ENCODE data around the gene PAK2.
A peak's percentile ranks its signal among the peaks of the same experiment; 100 is the strongest.
"Not testable (repeated sequence)": the region's sequence is repeated elsewhere in the genome, so short reads cannot be mapped to it uniquely, and the experiment has no call there.

The PAK2 gene

GRCh38 chr3:196813903-196814302 is 74.2 kb downstream of the PAK2 start:
- Mint-ChIP-seq H3K27me3 (no peaks in the 10 kb centered on the region), H3K4me1 (no peaks in the 10 kb centered on the region), H3K27ac (no peak overlapping the region), H3K9me3 (peaks cover 1% of the 10 kb centered on the region), H3K36me3 (peaks cover 22% of the 10 kb centered on the region), H3K4me3 (no peak overlapping the region)
- ATAC-seq (ENCODE audit: low read depth) (no peak), DNase-seq (ENCODE audit: low spot score in 2 of 2) (no peak)

GRCh38 chr3:196821806-196822355 is 82.2 kb downstream of the PAK2 start:
- no peak overlapping the region for H3K27ac Mint-ChIP-seq
- DNase-seq (ENCODE audit: low spot score in 2 of 2) (no peak), ATAC-seq (ENCODE audit: low read depth) (no peak)
- no peaks in the 10 kb centered on the region for H3K27me3 Mint-ChIP-seq
- H3K9me3 Mint-ChIP-seq: no peaks in the 10 kb centered on the region
- H3K4me1 Mint-ChIP-seq: no peaks in the 10 kb centered on the region
- no peak overlapping the region for H3K4me3 Mint-ChIP-seq
- peaks cover 27% of the 10 kb centered on the region for H3K36me3 Mint-ChIP-seq

- H3K4me3 Mint-ChIP-seq; H3K4me1 Mint-ChIP-seq; H3K9me3 Mint-ChIP-seq; DNase-seq (ENCODE audit: low spot score in 2 of 2); ATAC-seq (ENCODE audit: low read depth); H3K36me3 Mint-ChIP-seq; H3K27me3 Mint-ChIP-seq: not testable (repeated sequence)
- H3K27ac Mint-ChIP-seq: peak overlapping the region; percentile 72
These were observed 90.0 kb downstream of the PAK2 start for GRCh38 chr3:196829651-196830050.

- DNase-seq (ENCODE audit: low spot score in 2 of 2): no peak
- no peaks in the 10 kb centered on the region for H3K27me3 Mint-ChIP-seq
- peaks cover 5% of the 10 kb centered on the region for H3K4me1 Mint-ChIP-seq
- H3K27ac Mint-ChIP-seq: no peak overlapping the region
- H3K9me3 Mint-ChIP-seq: no peaks in the 10 kb centered on the region
- no peaks in the 10 kb centered on the region for H3K36me3 Mint-ChIP-seq
- no peak for ATAC-seq (ENCODE audit: low read depth)
- H3K4me3 Mint-ChIP-seq: no peak overlapping the region
These were observed 95.4 kb downstream of the PAK2 start for GRCh38 chr3:196835086-196835485.

- H3K36me3 Mint-ChIP-seq; H3K27ac Mint-ChIP-seq; ATAC-seq (ENCODE audit: low read depth); H3K4me1 Mint-ChIP-seq; H3K27me3 Mint-ChIP-seq; DNase-seq (ENCODE audit: low spot score in 2 of 2); H3K4me3 Mint-ChIP-seq; H3K9me3 Mint-ChIP-seq: not testable (repeated sequence)
These were observed 97.0 kb downstream of the PAK2 start for GRCh38 chr3:196836626-196837025.

GRCh38 chr3:196837819-196838420 is 98.3 kb downstream of the PAK2 start:
- no peak overlapping the region for H3K4me3 Mint-ChIP-seq
- no peaks in the 10 kb centered on the region for H3K9me3 Mint-ChIP-seq
- no peaks in the 10 kb centered on the region for H3K27me3 Mint-ChIP-seq
- DNase-seq (ENCODE audit: low spot score in 2 of 2) (peak; percentile 64 to 74), ATAC-seq (ENCODE audit: low read depth) (peak; percentile 98)
- H3K4me1 Mint-ChIP-seq: peaks cover 5% of the 10 kb centered on the region
- no peaks in the 10 kb centered on the region for H3K36me3 Mint-ChIP-seq
- H3K27ac Mint-ChIP-seq: no peak overlapping the region

- not testable (repeated sequence) for ATAC-seq (ENCODE audit: low read depth); H3K4me1 Mint-ChIP-seq; H3K4me3 Mint-ChIP-seq; H3K27me3 Mint-ChIP-seq; H3K9me3 Mint-ChIP-seq; DNase-seq (ENCODE audit: low spot score in 2 of 2); H3K36me3 Mint-ChIP-seq; H3K27ac Mint-ChIP-seq
These were observed 99.7 kb downstream of the PAK2 start for GRCh38 chr3:196839351-196839750.

- Mint-ChIP-seq H3K27me3 (no peaks in the 10 kb centered on the region), H3K4me3 (no peak overlapping the region), H3K4me1 (no peaks in the 10 kb centered on the region), H3K36me3 (no peaks in the 10 kb centered on the region), H3K27ac (no peak overlapping the region), H3K9me3 (no peaks in the 10 kb centered on the region)
- DNase-seq (ENCODE audit: low spot score in 2 of 2) (no peak), ATAC-seq (ENCODE audit: low read depth) (no peak)
These were observed 103.1 kb downstream of the PAK2 start for GRCh38 chr3:196842567-196843434.

GRCh38 chr3:196843435-196844110 is 103.9 kb downstream of the PAK2 start:
- Mint-ChIP-seq H3K27me3 (no peaks in the 10 kb centered on the region), H3K36me3 (no peaks in the 10 kb centered on the region), H3K27ac (no peak overlapping the region), H3K4me3 (no peak overlapping the region), H3K9me3 (no peaks in the 10 kb centered on the region), H3K4me1 (no peaks in the 10 kb centered on the region)
- DNase-seq (ENCODE audit: low spot score in 2 of 2): no peak
- no peak for ATAC-seq (ENCODE audit: low read depth)

GRCh38 chr3:196844235-196845219 is 104.9 kb downstream of the PAK2 start:
- H3K4me3 Mint-ChIP-seq; ATAC-seq (ENCODE audit: low read depth); DNase-seq (ENCODE audit: low spot score in 2 of 2); H3K9me3 Mint-ChIP-seq; H3K36me3 Mint-ChIP-seq; H3K4me1 Mint-ChIP-seq; H3K27me3 Mint-ChIP-seq; H3K27ac Mint-ChIP-seq: not testable (repeated sequence)

- H3K27ac Mint-ChIP-seq; H3K4me1 Mint-ChIP-seq; H3K36me3 Mint-ChIP-seq; DNase-seq (ENCODE audit: low spot score in 2 of 2); H3K4me3 Mint-ChIP-seq; H3K9me3 Mint-ChIP-seq; H3K27me3 Mint-ChIP-seq; ATAC-seq (ENCODE audit: low read depth): not testable (repeated sequence)
These were observed 108.7 kb downstream of the PAK2 start for GRCh38 chr3:196848375-196848774.

GRCh38 chr3:196849180-196849741 is 109.6 kb downstream of the PAK2 start:
- H3K27ac Mint-ChIP-seq: no peak overlapping the region
- no peak for ATAC-seq (ENCODE audit: low read depth)

GRCh38 chr3:196863000-196863399 is 123.3 kb downstream of the PAK2 start:
- not testable (repeated sequence) for H3K4me1 Mint-ChIP-seq; H3K27ac Mint-ChIP-seq; ATAC-seq (ENCODE audit: low read depth); H3K4me3 Mint-ChIP-seq; H3K36me3 Mint-ChIP-seq; DNase-seq (ENCODE audit: low spot score in 2 of 2); H3K27me3 Mint-ChIP-seq; H3K9me3 Mint-ChIP-seq

More at GRCh38 chr3:196849180-196849741, 109.6 kb downstream of the PAK2 start:
- peaks cover 4% of the 10 kb centered on the region for H3K27me3 Mint-ChIP-seq
- H3K36me3 Mint-ChIP-seq: no peaks in the 10 kb centered on the region
- DNase-seq (ENCODE audit: low spot score in 2 of 2): no peak
- no peaks in the 10 kb centered on the region for H3K9me3 Mint-ChIP-seq
- no peaks in the 10 kb centered on the region for H3K4me1 Mint-ChIP-seq
- no peak overlapping the region for H3K4me3 Mint-ChIP-seq
